Fibroblast of pulmonary artery (primary cell): ENCODE data around the gene NFE2L1.
"Not testable (repeated sequence)": the region's sequence is repeated elsewhere in the genome, so short reads cannot be mapped to it uniquely, and the experiment has no call there.

Experiments used
- DNase-seq: peaks from one replicate; pipeline ENCODE4 v3.0.0-alpha.2; 2010; ENCODE audit warnings: low read depth
- H3K4me3 ChIP-seq: replicated peaks from 2 replicates; pipeline ENCODE4 v1.5.1; 2011; ENCODE audit warnings: low read depth, mild to moderate bottlenecking, control low read depth, low read length, moderate library complexity
- CTCF ChIP-seq: IDR thresholded peaks from 2 replicates; pipeline ENCODE4 v1.5.1; 2011; ENCODE audit warnings: mild to moderate bottlenecking, control low read depth, low read length, inconsistent platforms; ENCODE audit errors: missing control alignments

NFE2L1 gene

GRCh38 chr17:48062273-48062672 is 14.1 kb downstream of the NFE2L1 start:
- no peak overlapping the region for H3K4me3 ChIP-seq
- TF ChIP-seq CTCF: no peak
- no peak for DNase-seq

- DNase-seq: no peak
- H3K4me3 ChIP-seq: no peak overlapping the region
- no peak for TF ChIP-seq CTCF
Observed at GRCh38 chr17:48064638-48065037, 16.5 kb downstream of the NFE2L1 start.

GRCh38 chr17:48066192-48066591 is 18.0 kb downstream of the NFE2L1 start:
- H3K4me3 ChIP-seq: no peak overlapping the region
- DNase-seq: no peak
- TF ChIP-seq CTCF: no peak

GRCh38 chr17:48066656-48067055 is 18.5 kb downstream of the NFE2L1 start:
- TF ChIP-seq CTCF: peak; percentile 2
- H3K4me3 ChIP-seq: no peak overlapping the region
- DNase-seq: no peak

GRCh38 chr17:48067245-48067644 is 19.1 kb downstream of the NFE2L1 start:
- H3K4me3 ChIP-seq: no peak overlapping the region
- no peak for TF ChIP-seq CTCF
- DNase-seq: no peak

GRCh38 chr17:48067808-48068207 is 19.6 kb downstream of the NFE2L1 start:
- not testable (repeated sequence) for H3K4me3 ChIP-seq, DNase-seq

- peak; percentile 48 for TF ChIP-seq CTCF
- DNase-seq: peak; percentile 39
- H3K4me3 ChIP-seq: no peak overlapping the region
Observed at GRCh38 chr17:48068491-48068961, 20.4 kb downstream of the NFE2L1 start.

GRCh38 chr17:48070195-48070594 is 22.0 kb downstream of the NFE2L1 start:
- no peak for DNase-seq
- TF ChIP-seq CTCF: no peak
- H3K4me3 ChIP-seq: no peak overlapping the region
